Measurements from ENCODE around the gene ORC2.
A peak's percentile ranks its signal among the peaks of the same experiment; 100 is the strongest.
"Not testable (repeated sequence)": the region's sequence is repeated elsewhere in the genome, so short reads cannot be mapped to it uniquely, and the experiment has no call there.

ORC2 gene

GRCh38 chr2:200930947-200931626, 32.4 kb downstream of the ORC2 start:
- peak; percentile 56 for DNase-seq

- no peak for DNase-seq
These were observed 33.9 kb downstream of the ORC2 start for GRCh38 chr2:200929334-200930249.

GRCh38 chr2:200922439-200922838, 41.0 kb downstream of the ORC2 start:
- no peak for DNase-seq

- DNase-seq = no peak
These were observed 49.8 kb downstream of the ORC2 start for GRCh38 chr2:200913654-200914053.

- DNase-seq = no peak
These were observed 53.5 kb downstream of the ORC2 start for GRCh38 chr2:200909958-200910357.

GRCh38 chr2:200905618-200906296, 57.7 kb downstream of the ORC2 start:
- DNase-seq = peak; percentile 89

GRCh38 chr2:200901459-200902072, 61.9 kb downstream of the ORC2 start:
- DNase-seq = peak; percentile 97

- DNase-seq = no peak
These were observed 64.0 kb downstream of the ORC2 start for GRCh38 chr2:200899482-200899881.

GRCh38 chr2:200888704-200889625, 74.5 kb downstream of the ORC2 start, which contains the start of the genes NIF3L1 and PPIL3:
Gene NIF3L1 (plus strand): TSS chr2:200889371. CDS start chr2:200891944, 2,573 bp downstream.
Gene PPIL3 (minus strand): TSS chr2:200889077. CDS start chr2:200887615, 1,462 bp downstream.
- DNase-seq = peak; percentile 99

GRCh38 chr2:200881715-200882249, 81.7 kb downstream of the ORC2 start:
- not testable (repeated sequence) for DNase-seq

- DNase-seq = no peak
These were observed 85.1 kb downstream of the ORC2 start for GRCh38 chr2:200878289-200878880.

- peak; percentile 44 for DNase-seq
These were observed 86.0 kb downstream of the ORC2 start for GRCh38 chr2:200877443-200877842.

GRCh38 chr2:200873560-200873959, 89.9 kb downstream of the ORC2 start:
- DNase-seq = no peak

GRCh38 chr2:200871151-200871550, 92.3 kb downstream of the ORC2 start:
- peak; percentile 44 for DNase-seq

- DNase-seq = peak; percentile 54
These were observed 94.4 kb downstream of the ORC2 start for GRCh38 chr2:200869014-200869413.

GRCh38 chr2:200864176-200865034, 99.1 kb downstream of the ORC2 start, which contains the start of gene CLK1:
Gene CLK1 (minus strand): TSS chr2:200864658. CDS start chr2:200861862, 2,796 bp downstream.
- peak; percentile 97 for DNase-seq

- no peak for DNase-seq
These were observed 99.7 kb downstream of the ORC2 start for GRCh38 chr2:200863782-200864175.

GRCh38 chr2:200862532-200863000, 100.9 kb downstream of the ORC2 start:
- DNase-seq = peak; percentile 75

- DNase-seq = no peak
These were observed 101.8 kb downstream of the ORC2 start for GRCh38 chr2:200861617-200862155.

All from hematopoietic multipotent progenitor cell treated with erythropoietin and hydrocortisone succinate and interleukin-3 and kit ligand, for 4 days (in vitro differentiated cells).